HG02981 (cell line): ENCODE results near the gene GADL1.

Experiments
- ATAC-seq: cut with Tn5 transposase; IDR thresholded peaks from one replicate; pipeline ENCODE4 v1.9.1; 2021; ENCODE audit warnings: mild to moderate bottlenecking, moderate library complexity; ENCODE audit not compliant: unreplicated experiment

The GADL1 gene

DNA sequence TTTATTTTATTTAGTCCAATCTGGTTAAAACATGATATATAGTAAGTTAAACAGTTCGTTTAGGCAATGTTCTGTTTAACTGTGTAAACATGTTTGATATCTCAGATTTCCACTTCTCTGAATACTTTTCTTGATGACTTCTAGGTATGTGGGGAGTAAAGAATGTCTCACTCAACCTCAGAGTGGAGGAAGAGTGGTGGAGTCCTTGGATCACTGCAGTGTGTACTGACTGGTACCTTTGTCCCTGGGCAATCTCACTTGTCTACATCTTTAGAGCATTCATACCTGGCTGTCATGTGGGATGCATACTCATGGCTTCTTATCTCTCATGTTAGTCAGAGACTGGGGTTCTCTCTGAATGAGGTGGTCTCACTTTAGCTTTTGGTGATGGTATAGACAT lies 15.6 kb downstream of the GADL1 start:
- ATAC-seq: no peak

DNA sequence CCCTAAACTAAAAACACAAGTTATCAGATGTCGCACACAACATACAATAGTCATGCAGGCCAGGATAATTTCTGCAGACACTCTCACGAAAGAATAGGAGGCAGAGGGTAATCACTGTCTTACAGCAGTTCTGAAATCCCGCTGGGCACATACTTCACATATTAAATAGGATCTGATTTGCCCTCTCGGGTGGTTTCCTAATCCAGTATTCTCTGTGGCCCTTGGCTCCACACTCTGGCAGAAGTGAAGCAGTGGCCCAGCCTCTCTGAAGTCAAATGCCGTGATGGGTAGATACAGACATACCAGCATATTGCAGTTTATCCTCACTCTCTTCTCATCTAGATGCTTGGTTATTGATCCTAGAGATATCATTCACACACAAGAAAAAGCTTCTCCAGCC lies 19.0 kb downstream of the GADL1 start:
- ATAC-seq: no peak

DNA sequence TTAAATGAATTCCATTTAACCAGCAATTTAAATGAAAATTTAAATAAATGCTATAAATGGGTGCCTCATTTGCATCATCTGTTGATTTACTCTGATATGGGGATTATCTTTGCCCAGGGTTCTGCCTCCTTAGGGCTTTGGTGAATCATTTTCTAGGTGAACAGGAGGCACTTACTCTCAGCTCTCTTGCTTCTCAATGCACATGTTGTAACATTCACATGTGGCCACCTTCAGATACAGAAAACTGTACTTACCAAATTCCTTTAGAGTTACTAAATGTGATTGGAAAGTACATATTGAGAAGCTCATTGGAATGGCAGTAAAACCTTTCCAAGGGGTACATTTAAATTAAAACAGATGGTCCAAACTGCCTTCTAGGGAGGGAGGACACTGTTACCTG lies 20.8 kb downstream of the GADL1 start:
- ATAC-seq: no peak

DNA sequence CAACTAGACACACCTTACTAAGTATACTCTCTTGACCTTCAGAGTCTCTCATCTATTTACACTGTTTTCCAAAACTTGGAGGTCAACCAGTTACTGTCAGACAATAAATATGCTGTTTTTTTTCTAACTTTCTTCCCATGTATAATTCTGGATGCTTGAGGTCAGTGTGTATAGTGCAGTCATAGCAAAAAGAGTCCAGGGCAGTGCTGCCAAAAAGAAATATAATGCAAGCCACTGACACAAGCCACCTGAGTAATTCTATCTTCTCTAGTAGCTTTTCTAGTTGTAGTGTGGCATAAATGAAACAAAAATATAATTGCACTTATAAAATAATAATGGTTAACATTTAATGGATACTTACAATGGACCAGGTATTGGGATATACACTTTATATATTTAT lies 21.6 kb downstream of the GADL1 start:
- ATAC-seq: no peak

- ATAC-seq: no peak
Observed at GRCh38 chr3:30871720-30872119, 22.7 kb downstream of the GADL1 start.

DNA sequence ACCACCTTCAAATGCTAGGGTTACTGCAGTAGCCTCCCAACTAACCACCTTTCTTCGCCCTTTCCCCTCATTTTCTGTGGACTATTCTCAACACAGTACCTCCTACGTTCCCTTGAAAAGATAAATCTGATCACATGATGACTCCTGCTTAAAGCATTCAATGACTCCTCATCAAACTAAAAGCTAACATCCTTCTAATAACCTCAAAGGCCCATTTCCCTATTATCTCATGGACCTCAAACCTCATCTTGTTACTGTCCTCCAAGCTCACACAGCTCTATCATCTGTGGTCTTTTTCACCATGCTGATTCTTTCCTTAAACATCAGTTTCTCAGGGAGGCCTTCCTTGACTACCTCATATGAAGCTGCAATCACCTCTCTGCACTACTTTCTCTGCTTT lies 29.6 kb downstream of the GADL1 start:
- no peak for ATAC-seq

- ATAC-seq: no peak
Observed at GRCh38 chr3:30864132-30864531, 30.3 kb downstream of the GADL1 start.

- ATAC-seq: no peak
Observed at GRCh38 chr3:30862004-30862403, 32.5 kb downstream of the GADL1 start.

DNA sequence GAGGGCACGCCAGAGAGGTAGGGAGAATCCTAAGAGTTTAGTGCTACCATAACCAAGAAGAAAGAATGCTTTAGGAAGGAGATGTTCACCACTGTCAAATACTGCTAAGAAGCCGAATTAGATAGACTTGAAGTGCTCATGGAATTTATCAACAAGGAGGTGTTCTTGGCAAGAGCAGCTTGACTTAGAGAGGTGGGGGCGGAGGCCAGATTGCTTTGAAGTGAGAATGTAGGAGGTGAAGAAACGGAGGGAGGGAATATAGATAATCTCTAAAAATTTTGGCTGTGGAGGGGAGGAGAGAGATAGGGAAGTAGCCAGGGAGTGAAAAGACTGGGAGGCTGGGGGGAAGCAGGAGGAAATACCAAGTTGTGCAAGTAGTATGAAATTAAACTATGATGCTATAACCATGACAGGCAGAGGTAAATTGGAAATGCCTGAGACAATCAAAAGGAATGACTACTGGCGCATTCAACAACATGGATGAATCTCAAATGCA lies 35.5 kb downstream of the GADL1 start:
- no peak for ATAC-seq

DNA sequence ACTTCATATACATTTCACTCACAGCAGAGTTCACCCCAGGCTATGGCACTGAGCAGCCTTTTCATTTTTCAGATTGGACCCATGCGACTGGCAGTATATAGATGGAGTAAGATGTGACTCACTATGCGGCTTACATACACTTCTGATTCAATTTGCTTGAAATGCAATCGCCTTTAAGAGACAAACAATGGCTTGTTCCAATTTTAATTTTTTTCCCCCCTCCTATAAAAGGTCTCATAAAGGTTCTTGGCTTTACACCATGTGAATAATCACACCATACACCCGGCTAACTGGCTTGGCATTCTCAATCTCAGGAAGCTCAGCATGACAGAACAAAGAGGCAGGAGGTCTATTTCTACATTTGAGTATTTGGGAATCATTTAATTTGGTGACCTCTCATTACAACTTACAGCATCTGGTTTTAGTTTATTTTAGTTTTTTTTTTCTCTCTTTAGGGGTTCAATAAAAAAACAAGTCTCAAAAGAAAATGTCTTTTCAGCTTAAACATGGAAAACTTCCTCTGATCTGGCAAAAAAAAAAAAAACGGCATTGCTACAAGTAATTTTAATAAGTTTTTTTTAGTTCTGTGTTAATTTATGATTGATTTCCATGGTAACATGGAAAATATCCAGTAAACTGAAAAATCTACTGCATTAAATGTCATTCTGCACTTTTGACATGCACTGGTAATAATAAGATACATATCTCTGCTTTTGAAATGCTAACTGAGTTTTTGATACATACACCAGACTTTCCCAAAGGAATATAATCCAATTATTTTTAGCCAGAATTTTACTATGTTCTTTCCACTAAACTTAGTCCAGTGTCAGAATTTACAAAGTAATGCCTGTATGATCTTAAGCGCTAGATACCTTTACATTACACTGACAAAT lies 38.8 kb downstream of the GADL1 start:
- ATAC-seq: no peak

- ATAC-seq: no peak
Observed at GRCh38 chr3:30852833-30853232, 41.6 kb downstream of the GADL1 start.

- ATAC-seq: no peak
Observed at GRCh38 chr3:30848087-30848779, 46.2 kb downstream of the GADL1 start.

DNA sequence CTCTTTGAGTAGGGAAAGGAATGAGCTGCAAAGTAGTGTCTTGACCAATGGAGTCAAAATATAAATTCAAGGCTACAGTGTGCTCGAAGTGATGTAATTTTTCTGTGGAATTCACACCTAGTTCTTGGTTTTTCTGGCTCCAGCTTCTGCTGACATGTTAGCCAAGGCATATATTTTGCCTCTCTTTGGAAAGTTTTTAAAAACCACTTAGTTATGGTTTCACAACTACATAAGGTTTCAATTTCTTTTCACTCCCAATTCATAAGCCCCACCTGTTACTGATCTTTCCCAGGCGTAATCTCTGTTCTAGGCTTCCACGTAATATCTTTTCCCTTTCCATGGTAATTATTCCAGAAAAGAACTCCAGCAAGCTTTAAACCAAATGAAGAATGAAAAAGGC lies 46.9 kb downstream of the GADL1 start:
- no peak for ATAC-seq

GRCh38 chr3:30845606-30846005 lies 48.9 kb downstream of the GADL1 start:
- no peak for ATAC-seq

DNA sequence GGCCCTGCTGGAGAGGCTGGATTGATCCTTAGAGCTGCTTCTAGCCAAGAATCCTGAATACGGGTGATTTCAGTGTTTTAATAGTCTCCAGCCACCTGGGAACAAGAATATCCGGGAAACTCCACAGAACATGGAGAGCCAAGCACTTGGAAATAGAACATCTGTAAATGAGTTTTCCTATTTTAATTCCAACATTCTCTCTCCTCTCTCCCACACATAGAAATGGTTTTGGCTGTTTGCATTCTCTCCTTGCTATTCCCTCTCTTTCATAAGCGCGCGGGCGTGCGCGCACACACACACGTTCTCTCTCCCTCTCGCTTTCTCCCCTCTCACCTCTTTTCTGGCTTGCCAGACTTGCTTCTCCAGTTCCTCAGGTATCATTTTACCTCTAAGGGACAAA lies 50.6 kb downstream of the GADL1 start:
- no peak for ATAC-seq

DNA sequence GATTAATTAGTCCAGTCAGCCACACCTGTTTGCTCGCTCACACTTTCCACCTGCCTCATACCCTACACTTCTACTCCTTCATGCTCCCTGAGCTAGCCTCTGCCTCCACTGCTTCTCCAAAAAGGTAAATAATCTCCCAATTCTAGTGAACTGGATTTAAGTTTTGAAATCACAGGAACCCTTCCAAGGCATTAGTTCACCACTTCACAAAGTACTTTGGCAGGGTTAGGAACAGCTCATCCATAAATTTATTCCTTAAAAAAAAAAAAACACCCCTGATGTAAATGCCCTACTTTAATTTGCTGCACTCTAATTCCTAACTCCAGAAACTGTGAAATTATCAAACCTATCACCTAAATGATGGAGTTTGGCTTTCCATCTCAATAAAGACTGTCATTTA lies 58.3 kb downstream of the GADL1 start:
- ATAC-seq: no peak

DNA sequence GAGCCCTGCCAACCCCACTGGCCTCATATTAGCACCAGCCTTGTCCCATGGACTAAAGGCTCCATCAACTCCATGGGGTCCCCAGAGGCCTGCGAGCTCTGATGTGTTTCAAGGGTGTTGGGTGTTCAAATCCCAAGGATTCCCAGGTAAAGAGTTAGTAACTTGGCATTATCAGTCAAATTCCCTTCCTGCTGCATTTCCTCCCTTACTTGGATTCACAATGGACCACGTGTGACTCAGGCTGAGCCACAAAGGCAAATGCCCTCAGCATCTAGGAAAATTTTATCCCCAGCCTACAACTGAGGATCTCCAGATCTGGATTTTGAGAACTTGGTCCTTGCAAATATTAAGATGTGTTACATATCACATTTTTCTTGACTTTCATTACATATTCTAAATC lies 58.8 kb downstream of the GADL1 start:
- no peak for ATAC-seq

DNA sequence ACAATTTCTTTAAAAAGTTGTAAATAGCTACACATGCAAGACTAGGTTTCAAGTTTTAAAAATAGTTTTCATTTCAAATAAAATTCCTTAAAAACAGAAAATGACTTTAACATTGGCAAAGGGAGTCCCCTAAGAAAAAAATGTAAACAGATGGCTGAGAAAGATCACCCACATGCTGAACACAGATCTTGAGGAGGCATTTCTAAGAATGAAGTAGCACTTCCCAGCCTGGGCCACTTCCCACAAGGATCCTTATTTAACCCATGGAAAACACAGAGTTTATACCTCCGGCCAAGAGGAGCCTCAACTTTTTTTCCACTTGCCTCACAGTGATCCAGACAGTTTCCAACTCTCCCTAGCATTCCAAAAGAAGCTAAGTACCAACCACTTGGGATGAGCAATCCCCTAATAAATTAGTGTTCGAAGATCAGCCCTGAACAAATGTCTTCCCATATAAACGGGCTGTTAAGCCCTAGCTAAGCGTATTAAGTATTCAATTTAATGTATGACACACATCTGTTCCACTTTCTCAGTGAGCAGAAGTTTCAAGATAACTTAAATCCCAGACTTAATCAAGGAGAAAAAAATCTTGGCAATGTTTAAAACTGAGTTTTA lies 61.4 kb downstream of the GADL1 start:
- no peak for ATAC-seq

DNA sequence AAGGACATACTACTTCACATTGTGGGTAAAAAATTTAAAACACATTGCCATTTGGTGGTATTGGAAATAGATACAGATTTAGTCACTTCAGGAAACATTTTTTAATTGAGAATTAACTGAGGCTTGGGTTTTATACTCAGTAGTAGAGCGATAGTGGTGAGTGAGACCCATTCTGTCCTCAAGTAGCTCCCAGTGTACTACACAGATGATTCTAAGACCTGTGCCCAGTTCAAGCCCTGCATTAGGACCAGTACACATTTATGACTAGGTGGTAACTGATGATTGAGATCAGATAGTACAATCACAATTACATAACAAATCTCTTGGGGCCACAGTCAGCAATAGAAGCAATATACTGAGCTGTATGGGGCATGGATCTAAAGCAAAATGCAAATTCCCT lies 67.4 kb downstream of the GADL1 start:
- no peak for ATAC-seq

DNA sequence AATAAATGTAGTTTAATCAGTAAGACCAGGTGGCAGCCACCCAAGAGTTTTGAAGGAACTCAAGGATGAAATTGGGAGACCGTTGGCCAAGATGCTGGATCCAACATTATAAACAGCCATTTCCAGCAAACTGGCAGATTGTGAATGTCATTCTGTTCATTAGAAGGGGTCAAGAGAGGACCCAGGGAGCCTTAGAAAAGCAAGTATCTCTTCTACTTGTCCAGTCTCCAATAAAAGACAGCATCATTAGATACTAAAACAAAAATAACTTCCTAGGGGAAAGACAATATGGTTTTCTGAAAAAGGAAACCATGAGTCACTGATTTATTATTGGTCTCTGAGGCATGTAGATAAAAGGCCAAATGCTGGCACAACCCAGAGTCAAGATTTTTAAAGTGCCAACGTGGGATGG lies 67.9 kb downstream of the GADL1 start:
- ATAC-seq: no peak

- ATAC-seq: no peak
Observed at GRCh38 chr3:30819067-30819798, 75.2 kb downstream of the GADL1 start.
